K562 (cell line): ENCODE data around the gene PBX1. TPM values are rescaled to one million over a fixed set of nuclear protein-coding genes. Genes with fewer than 3 reads are reported as not detected.
A peak's percentile ranks its signal among the peaks of the same experiment; 100 is the strongest.

Experiments used
- ATAC-seq: fragments of 200-7000 bp; cut with Tn5 transposase; 3 replicates; pipeline ENCODE4 v1.9.1; 2020; ENCODE audit warnings: moderate library complexity
- BruUV-seq: library from RNA; stranded (reverse); fragments of 400-500 nt; replicated peaks from 2 replicates; lab custom pipeline; 2021; lab: Mats Ljungman, UMichigan
- CTCF ChIA-PET: fragments of 300-600 bp; formaldehyde crosslinking; extraction: SDS; loops from one replicate; lab custom pipeline; 2021; ENCODE audit warnings: low intra/inter-chr PET ratio; lab: Yijun Ruan, JAX
- POLR2A ChIA-PET: fragments of 300-600, 350-650 bp; sonication (Branson Sonifier 250); formaldehyde crosslinking; extraction: SDS; loops from one replicate; lab custom pipeline; 2021; ENCODE audit warnings: antibody characterized with exemption, inconsistent platforms; lab: Yijun Ruan, JAX
- DNase-seq, 4 experiments: peaks; one replicate each; pipeline versions ENCODE4 v3.0.0 to v3.0.0-alpha.2; 2011 to 2018; ENCODE audit warnings: low spot score in 3 of 4, mixed read lengths in 3 of 4; ENCODE audit errors: extremely low read depth in 1 of 4
- FAIRE-seq: peaks from 2 replicates; lab custom pipeline; 2011; peaks lifted over from hg19 to GRCh38; lab: Jason Lieb, UNC
- H2AFZ ChIP-seq: 2 replicates; pipeline ENCODE4 v1.6.0; 2011; ENCODE audit warnings: low read depth, low read length, control low read depth, inconsistent platforms
- H3K27ac ChIP-seq: fragments of 200-600 bp; 3 replicates; pipeline ENCODE4 v1.8.0; 2011; ENCODE audit warnings: low read depth, mild to moderate bottlenecking, control low read depth, inconsistent platforms, low read length, moderate library complexity, mixed read lengths; ENCODE audit errors: extremely low read depth
- H3K27me3 ChIP-seq, 2 experiments: fragments of 300-600 bp in 1 of 2; 2 replicates in 1 of 2; 3 replicates in 1 of 2; pipeline versions ENCODE4 v1.6.0 to v1.8.0; 2011; ENCODE audit warnings: inconsistent platforms in 2 of 2, low read length in 2 of 2, mild to moderate bottlenecking in 1 of 2, mixed read lengths in 1 of 2, moderate library complexity in 1 of 2; ENCODE audit not compliant: control insufficient read depth in 2 of 2, insufficient read depth in 2 of 2
- H3K36me3 ChIP-seq: fragments of 300-600 bp; 3 replicates; pipeline ENCODE4 v1.8.0; 2011; ENCODE audit warnings: mild to moderate bottlenecking, low read length, inconsistent platforms; ENCODE audit not compliant: control insufficient read depth, insufficient read depth
- H3K4me1 ChIP-seq, 2 experiments: fragments of 200-600 bp in 1 of 2; replicated peaks in 1 of 2; 2 replicates in 1 of 2; 3 replicates in 1 of 2; pipeline versions ENCODE4 v1.5.1 to v1.8.0; 2011; ENCODE audit warnings: inconsistent platforms in 2 of 2, low read length in 2 of 2, mild to moderate bottlenecking in 1 of 2, mixed read lengths in 1 of 2, moderate library complexity in 1 of 2; ENCODE audit not compliant: control insufficient read depth in 2 of 2, insufficient read depth in 2 of 2
- H3K4me2 ChIP-seq: 2 replicates; pipeline ENCODE4 v1.6.1; 2011; ENCODE audit warnings: low read length, control low read depth, inconsistent platforms, mixed read lengths; ENCODE audit not compliant: insufficient read depth
- H3K4me3 ChIP-seq: fragments of 200-600 bp; sonication (generic), shearing (Covaris generic); 2 replicates; pipeline ENCODE4 v1.5.1; 2016; ENCODE audit warnings: control low read depth, inconsistent platforms
- H3K79me2 ChIP-seq: fragments of 200-600 bp; 3 replicates; pipeline ENCODE4 v1.8.0; 2011; ENCODE audit warnings: low read length, inconsistent platforms; ENCODE audit not compliant: control insufficient read depth, insufficient read depth
- H3K9ac ChIP-seq, 2 experiments: 2 replicates each; pipeline versions ENCODE4 v1.6.0 to v1.6.1; 2011; ENCODE audit warnings: low read depth in 2 of 2, low read length in 2 of 2, control low read depth in 1 of 2, inconsistent platforms in 1 of 2, mild to moderate bottlenecking in 1 of 2, mixed read lengths in 1 of 2; ENCODE audit not compliant: insufficient read depth in 1 of 2
- H3K9me1 ChIP-seq: one replicate; pipeline ENCODE4 v1.6.0; 2011; ENCODE audit warnings: inconsistent platforms, mild to moderate bottlenecking, low read length, moderate library complexity; ENCODE audit not compliant: control insufficient read depth, insufficient read depth
- H3K9me3 ChIP-seq: replicated peaks from 2 replicates; pipeline ENCODE4 v1.5.1; 2011; ENCODE audit warnings: low read depth, low read length, inconsistent platforms; ENCODE audit not compliant: control insufficient read depth, insufficient read depth
- H4K20me1 ChIP-seq: replicated peaks from 2 replicates; pipeline ENCODE4 v1.6.1; 2011; ENCODE audit warnings: low read length, inconsistent platforms, mixed read lengths; ENCODE audit not compliant: control insufficient read depth, insufficient read depth
- ARID1B ChIP-seq: fragments of 450-650 bp; IDR thresholded peaks from 2 replicates; pipeline ENCODE4 v1.6.1; 2016; ENCODE audit warnings: antibody characterized with exemption, mild to moderate bottlenecking, inconsistent platforms
- ATF3 ChIP-seq, 2 experiments: fragments of 450-650 bp in 1 of 2; sonication (generic) in 1 of 2; formaldehyde crosslinking in 1 of 2; IDR thresholded peaks in 1 of 2; conservative IDR thresholded peaks in 1 of 2; 2 replicates each; pipeline versions ENCODE4 v1.6.1 to v1.8.1; 2016 to 2023; ENCODE audit warnings: mild to moderate bottlenecking in 2 of 2, moderate library complexity in 2 of 2, inconsistent platforms in 1 of 2, missing genetic modification reagents in 1 of 2
- CBFA2T3 ChIP-seq: fragments of 450-650 bp; IDR thresholded peaks from 2 replicates; pipeline ENCODE4 v1.6.1; 2017
- CEBPG ChIP-seq, 3 experiments: fragments of 200-800 bp in 1 of 3; sonication (Bioruptor generic) in 1 of 3; sonication (generic) in 1 of 3; formaldehyde crosslinking in 1 of 3; IDR thresholded peaks in 2 of 3; conservative IDR thresholded peaks in 1 of 3; 2 replicates each; pipeline versions ENCODE4 v1.6.1 to v1.8.0; 2016 to 2022; ENCODE audit warnings: missing compliant biosample characterization in 2 of 3, missing genetic modification characterization in 2 of 3, mild to moderate bottlenecking in 1 of 3, missing genetic modification reagents in 1 of 3
- ETV1 ChIP-seq: fragments of 450-650 bp; conservative IDR thresholded peaks from 2 replicates; pipeline ENCODE4 v1.6.1; 2016; ENCODE audit warnings: missing genetic modification characterization, control low read depth, low read depth, missing compliant biosample characterization
- ETV5 ChIP-seq: sonication (generic); formaldehyde crosslinking; IDR thresholded peaks from 2 replicates; pipeline ENCODE4 v1.4.0; 2020; ENCODE audit warnings: low read depth, mild to moderate bottlenecking, missing genetic modification reagents
- JUND ChIP-seq, 2 experiments: IDR thresholded peaks; 2 replicates in 1 of 2; 3 replicates in 1 of 2; pipeline ENCODE4 v1.6.1; 2011; ENCODE audit warnings: borderline replicate concordance in 2 of 2, low read depth in 2 of 2, low read length in 2 of 2, improper control_type of control experiment in 1 of 2, missing biosample characterization in 1 of 2, missing genetic modification characterization in 1 of 2, missing genetic modification reagents in 1 of 2
- MBD2 ChIP-seq: sonication (generic); IDR thresholded peaks from 2 replicates; pipeline ENCODE4 v1.6.1; 2016; ENCODE audit warnings: low read depth, borderline replicate concordance
- SMAD3 ChIP-seq: fragments of 450-650 bp; formaldehyde crosslinking; conservative IDR thresholded peaks from 2 replicates; pipeline ENCODE4 v1.4.0; 2020; ENCODE audit warnings: mild to moderate bottlenecking
- TEAD4 ChIP-seq, 2 experiments: sonication (generic) in 1 of 2; formaldehyde crosslinking in 1 of 2; IDR thresholded peaks; 2 replicates each; pipeline versions ENCODE4 v1.6.1 to v1.8.0; 2012 to 2022; ENCODE audit warnings: borderline replicate concordance in 1 of 2, inconsistent platforms in 1 of 2, low read length in 1 of 2, mild to moderate bottlenecking in 1 of 2, missing genetic modification reagents in 1 of 2
- ZFP91 ChIP-seq: sonication (generic); formaldehyde crosslinking; IDR thresholded peaks from 2 replicates; pipeline ENCODE4 v1.8.0; 2022; ENCODE audit warnings: mild to moderate bottlenecking, missing genetic modification reagents
- ZNF518B ChIP-seq: fragments of 250-450 bp; sonication (Bioruptor Pico); IDR thresholded peaks from 2 replicates; pipeline ENCODE4 v1.5.0; 2021; ENCODE audit warnings: mild to moderate bottlenecking, moderate library complexity
- WGBS: fragments of 100-300 bp; shearing (Covaris generic); methylation state at CpG from one replicate; pipeline ENCODE4 v1.1.6; 2016; ENCODE audit warnings: low coverage, mixed read lengths; ENCODE audit not compliant: insufficient coverage; ENCODE audit errors: missing lambda C conversion rate; 5-methylcytosine and 5-hydroxymethylcytosine counted together
- in situ Hi-C: fragments of 300-500 bp; cut with MboI; formaldehyde crosslinking; loops from 4 replicates; pipeline ENCODE4 v1.15.0; 2018; ENCODE audit warnings: inconsistent platforms, mixed read lengths
- intact Hi-C: fragments of 100-400 bp; cut with micrococcal nuclease; formaldehyde crosslinking; loops from 2 replicates; pipeline ENCODE4 v1.14.2; 2022
- polyA plus RNA-seq, 8 experiments: library from polyadenylated mRNA; depleted of rRNA in 4 of 8; stranded (reverse) in 5 of 8; unstranded in 3 of 8; fragments of >200 nt; fragmentation: Nextera tagmentation in 2 of 8; fragmentation: Illumina TruSeq in 1 of 8; extraction: Ambion mirVana in 2 of 8; extraction: Trizol in 1 of 8; gene quantifications; 2 replicates each; pipeline versions ENCODE4 v1.2.1 to v1.2.3, GENCODE V29; 2011 to 2014; ENCODE audit warnings: inconsistent platforms in 1 of 8, missing spikeins in 1 of 8
- total RNA-seq, 7 experiments: library from RNA; depleted of rRNA in 6 of 7; stranded (reverse); fragments of >200 nt in 6 of 7; fragmentation: Illumina TruSeq in 2 of 7; extraction: Trizol in 2 of 7; gene quantifications; 2 replicates each; pipeline versions ENCODE4 v1.2.1 to v1.2.3, GENCODE V29; 2011 to 2021; ENCODE audit warnings: low replicate concordance in 1 of 7

Gene PBX1
- total and polyA plus RNA-seq, 9 of the 15 experiments (the other 6 are each of a cell fraction or from before 2014, with no cell fraction given): 0.03 to 0.62 (median 0.17) TPM

GRCh38 chr1:164771619-164772361 lies 212.8 kb downstream of the PBX1 start:
- CTCF ChIA-PET: no interaction called here
- FAIRE-seq (no peak), ATAC-seq (0 out of 3 replicates have a peak, but pooled peaks have one; percentile 6), DNase-seq (peak in 2 of 4 experiments; percentile 27)
- Histone ChIP-seq H3K27me3 (no peaks in the 10 kb centered on the region), H3K4me3 (no peak overlapping the region), H3K4me2 (no peak overlapping the region), H4K20me1 (no peaks in the 10 kb centered on the region), H3K4me1 (peaks cover 4 to 53% of the 10 kb centered on the region in 2 experiments; a peak in 4 of 5 replicates), H3K27ac (peak overlapping the region; percentile 38; the same call in 1 of the 3 replicates), H3K9me3 (no peaks in the 10 kb centered on the region), H3K9me1 (no peaks in the 10 kb centered on the region), H2AFZ (no peak overlapping the region), H3K79me2 (no peaks in the 10 kb centered on the region), H3K36me3 (no peaks in the 10 kb centered on the region), H3K9ac (no peak overlapping the region)
- BruUV-seq: no TSS peak
- WGBS: 12% methylated on average over 7 of the region's 7 CpGs
- intact Hi-C loops: no loop called here
- POLR2A ChIA-PET: interaction anchor here (0.7 kb wide), 1 partner anchor 1232 kb away, joined by 4 read pairs; no protein-coding TSS in a partner anchor
- in situ Hi-C loops: no loop called here
- peak; percentile 39; the same call in 1 of the 2 replicates for TF ChIP-seq TEAD4 (IDR thresholded peaks at IDR 0.05; ENCODE audit: low read length)
- no peak for TF ChIP-seq TEAD4 (CRISPR knock-in tag; IDR thresholded peaks at IDR 0.05; ENCODE audit: borderline replicate concordance)
- TF ChIP-seq CEBPG (CRISPR knock-in tag; IDR thresholded peaks at IDR 0.05): no peak
- TF ChIP-seq CEBPG (tag; conservative IDR thresholded peaks at IDR 0.05 in 1 of 2, IDR thresholded peaks at IDR 0.05 in 1 of 2): peak in 1 of 2 experiments; percentile 36; a peak in 1 of 4 replicates
- 0 out of 2 replicates have a peak, but pooled peaks have one; percentile 19 for TF ChIP-seq ATF3 (IDR thresholded peaks at IDR 0.05)
- no peak for TF ChIP-seq ATF3 (CRISPR knock-in tag; conservative IDR thresholded peaks at IDR 0.05)
- TF ChIP-seq ZFP91: no peak
- no peak for TF ChIP-seq ZNF518B
- TF ChIP-seq ETV1 (tag): peak; percentile 43
- TF ChIP-seq MBD2: no peak
- TF ChIP-seq SMAD3 (CRISPR knock-in tag): no peak
- TF ChIP-seq JUND (IDR thresholded peaks at IDR 0.05; ENCODE audit: borderline replicate concordance, low read depth, low read length): 0 out of 2 replicates have a peak, but pooled peaks have one; percentile 15
- no peak for TF ChIP-seq JUND (tag; IDR thresholded peaks at IDR 0.05; ENCODE audit: borderline replicate concordance, low read depth, low read length)
- TF ChIP-seq CBFA2T3: peak; percentile 32
- TF ChIP-seq ARID1B: peak; percentile 18; the same call in 1 of the 2 replicates
- TF ChIP-seq ETV5 (CRISPR knock-in tag): peak; percentile 64; the same call in 1 of the 2 replicates
